HG02798 (cell line): ENCODE data around the gene ZNF592.

ENCODE experiments used
- ATAC-seq: cut with Tn5 transposase; IDR thresholded peaks from one replicate; pipeline ENCODE4 v1.9.1; 2021; ENCODE audit warnings: mild to moderate bottlenecking; ENCODE audit not compliant: unreplicated experiment, poor library complexity

The ZNF592 gene

GRCh38 chr15:84775867-84776449, 27.6 kb downstream of the ZNF592 start:
- no peak for ATAC-seq

GRCh38 chr15:84778194-84778593, 29.8 kb downstream of the ZNF592 start:
- ATAC-seq, result no peak

GRCh38 chr15:84780492-84780891, 32.1 kb downstream of the ZNF592 start:
- no peak for ATAC-seq

- no peak for ATAC-seq
Observed at GRCh38 chr15:84781495-84781894, 33.1 kb downstream of the ZNF592 start.

- no peak for ATAC-seq
Observed at GRCh38 chr15:84782346-84782745, 34.0 kb downstream of the ZNF592 start.

GRCh38 chr15:84783493-84784251, 35.3 kb downstream of the ZNF592 start:
- ATAC-seq, result no peak

- ATAC-seq, result no peak
Observed at GRCh38 chr15:84784262-84784661, 35.9 kb downstream of the ZNF592 start.

- ATAC-seq, result no peak
Observed at GRCh38 chr15:84785053-84785452, 36.7 kb downstream of the ZNF592 start.

- no peak for ATAC-seq
Observed at GRCh38 chr15:84788500-84788899, 40.1 kb downstream of the ZNF592 start.

GRCh38 chr15:84789762-84790161, 41.4 kb downstream of the ZNF592 start:
- no peak for ATAC-seq

- no peak for ATAC-seq
Observed at GRCh38 chr15:84790676-84791075, 42.3 kb downstream of the ZNF592 start.

GRCh38 chr15:84791763-84792162, 43.4 kb downstream of the ZNF592 start:
- ATAC-seq, result no peak

GRCh38 chr15:84793431-84794161, 45.2 kb downstream of the ZNF592 start:
- ATAC-seq, result no peak

- ATAC-seq, result no peak
Observed at GRCh38 chr15:84794162-84794547, 45.8 kb downstream of the ZNF592 start.

- ATAC-seq, result no peak
Observed at GRCh38 chr15:84795186-84795585, 46.8 kb downstream of the ZNF592 start.

- no peak for ATAC-seq
Observed at GRCh38 chr15:84797212-84797611, 48.8 kb downstream of the ZNF592 start.

- no peak for ATAC-seq
Observed at GRCh38 chr15:84797801-84798200, 49.4 kb downstream of the ZNF592 start.

GRCh38 chr15:84798436-84798946, 50.1 kb downstream of the ZNF592 start:
- ATAC-seq, result no peak

GRCh38 chr15:84799511-84800187, 51.3 kb downstream of the ZNF592 start:
- ATAC-seq, result no peak

- no peak for ATAC-seq
Observed at GRCh38 chr15:84800365-84800806, 52.0 kb downstream of the ZNF592 start.
